Brain microvascular endothelial cell (primary cell): ENCODE results near the gene RSU1.

Source experiments
- DNase-seq: peaks from one replicate; pipeline ENCODE4 v3.0.0-alpha.2; 2020
- H3K27ac ChIP-seq: fragments of 250-450 bp; sonication (Bioruptor Pico); 2 replicates; pipeline ENCODE4 v1.5.1; 2020; ENCODE audit warnings: mild to moderate bottlenecking, moderate library complexity
- H3K27me3 ChIP-seq: fragments of 250-450 bp; sonication (Bioruptor Pico); replicated peaks from 2 replicates; pipeline ENCODE4 v1.5.1; 2020; ENCODE audit warnings: mild to moderate bottlenecking
- H3K36me3 ChIP-seq: fragments of 250-450 bp; sonication (Bioruptor Pico); replicated peaks from 2 replicates; pipeline ENCODE4 v1.5.1; 2020; ENCODE audit warnings: mild to moderate bottlenecking
- H3K4me3 ChIP-seq: 2 replicates; pipeline ENCODE4 v1.5.1; 2011; ENCODE audit warnings: low read depth, mild to moderate bottlenecking, control low read depth, low read length, moderate library complexity
- in situ Hi-C: cut with HindIII; loops from 2 replicates; pipeline ENCODE4 v1.10.0; 2017; ENCODE audit warnings: low sequenced_read_pairs, low pct_ligation_motif_present
- TF ChIP-seq, protein P1 (sequence below): IDR thresholded peaks from 2 replicates; pipeline ENCODE4 v1.5.1; 2011; ENCODE audit warnings: low read depth, mild to moderate bottlenecking, moderate library complexity, low read length, control low read depth, inconsistent platforms; ENCODE audit errors: missing control alignments

The RSU1 gene

DNA sequence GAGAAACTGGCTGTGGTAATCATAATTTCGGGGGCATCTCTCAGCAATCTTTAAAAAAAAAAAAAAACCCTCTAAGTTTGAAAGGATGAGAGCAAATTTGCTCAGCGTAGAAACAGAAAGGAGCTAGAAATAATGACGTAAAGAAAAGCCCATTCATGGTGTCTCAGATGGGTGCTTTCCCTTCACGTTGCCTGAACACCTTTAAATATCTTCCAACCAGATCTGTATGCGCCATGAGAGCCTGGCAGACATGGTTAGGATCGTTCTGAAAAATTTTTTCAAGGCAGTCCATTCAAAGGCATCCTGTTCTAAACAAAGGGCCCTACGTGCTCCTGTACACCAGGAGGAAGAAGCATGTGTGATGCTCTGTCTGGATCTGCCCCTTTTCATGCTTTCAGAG, 154.3 kb downstream of the RSU1 start:
- no peak for DNase-seq
- TF ChIP-seq, protein P1, sequence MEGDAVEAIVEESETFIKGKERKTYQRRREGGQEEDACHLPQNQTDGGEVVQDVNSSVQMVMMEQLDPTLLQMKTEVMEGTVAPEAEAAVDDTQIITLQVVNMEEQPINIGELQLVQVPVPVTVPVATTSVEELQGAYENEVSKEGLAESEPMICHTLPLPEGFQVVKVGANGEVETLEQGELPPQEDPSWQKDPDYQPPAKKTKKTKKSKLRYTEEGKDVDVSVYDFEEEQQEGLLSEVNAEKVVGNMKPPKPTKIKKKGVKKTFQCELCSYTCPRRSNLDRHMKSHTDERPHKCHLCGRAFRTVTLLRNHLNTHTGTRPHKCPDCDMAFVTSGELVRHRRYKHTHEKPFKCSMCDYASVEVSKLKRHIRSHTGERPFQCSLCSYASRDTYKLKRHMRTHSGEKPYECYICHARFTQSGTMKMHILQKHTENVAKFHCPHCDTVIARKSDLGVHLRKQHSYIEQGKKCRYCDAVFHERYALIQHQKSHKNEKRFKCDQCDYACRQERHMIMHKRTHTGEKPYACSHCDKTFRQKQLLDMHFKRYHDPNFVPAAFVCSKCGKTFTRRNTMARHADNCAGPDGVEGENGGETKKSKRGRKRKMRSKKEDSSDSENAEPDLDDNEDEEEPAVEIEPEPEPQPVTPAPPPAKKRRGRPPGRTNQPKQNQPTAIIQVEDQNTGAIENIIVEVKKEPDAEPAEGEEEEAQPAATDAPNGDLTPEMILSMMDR, result no peak
- Histone ChIP-seq H3K27me3 (no peaks in the 10 kb centered on the region), H3K27ac (no peak overlapping the region), H3K4me3 (no peak overlapping the region), H3K36me3 (no peaks in the 10 kb centered on the region)
- in situ Hi-C loops, result no loop called here

GRCh38 chr10:16656895-16657294, 160.3 kb downstream of the RSU1 start:
- Histone ChIP-seq H3K27me3 (no peaks in the 10 kb centered on the region), H3K36me3 (no peaks in the 10 kb centered on the region), H3K27ac (no peak overlapping the region), H3K4me3 (no peak overlapping the region)
- in situ Hi-C loops, result no loop called here
- TF ChIP-seq, protein P1, result no peak
- no peak for DNase-seq

- Histone ChIP-seq H3K4me3 (no peak overlapping the region), H3K27ac (no peak overlapping the region), H3K27me3 (no peaks in the 10 kb centered on the region), H3K36me3 (no peaks in the 10 kb centered on the region)
- in situ Hi-C loops, result no loop called here
- TF ChIP-seq, protein P1, result no peak
- no peak for DNase-seq
These were observed 164.0 kb downstream of the RSU1 start for GRCh38 chr10:16653224-16653623.

DNA sequence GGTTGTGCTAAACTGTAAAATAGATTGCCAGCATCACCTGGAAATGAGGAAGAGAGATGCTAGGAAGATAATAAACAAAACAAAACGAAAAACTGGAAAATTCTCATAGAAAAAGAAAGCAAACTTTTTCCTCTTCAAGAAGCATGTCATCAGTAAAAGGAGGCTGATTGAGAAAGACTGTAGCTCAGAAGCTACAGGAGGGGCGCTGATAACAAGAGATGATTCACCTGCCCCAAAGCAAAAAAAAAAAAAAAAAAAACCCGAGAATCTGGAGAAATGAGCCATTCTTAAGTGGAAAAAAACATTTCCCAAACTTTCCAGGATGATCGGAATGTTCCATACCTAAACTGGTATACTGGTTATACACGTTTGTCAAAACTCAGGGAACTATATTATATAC, 165.1 kb downstream of the RSU1 start:
- peak; percentile 7 for DNase-seq
- H3K36me3 ChIP-seq, result no peaks in the 10 kb centered on the region
- in situ Hi-C loops, result no loop called here
- no peak overlapping the region for H3K27ac ChIP-seq
- TF ChIP-seq, protein P1, result no peak
- no peak overlapping the region for H3K4me3 ChIP-seq
- no peaks in the 10 kb centered on the region for H3K27me3 ChIP-seq

DNA sequence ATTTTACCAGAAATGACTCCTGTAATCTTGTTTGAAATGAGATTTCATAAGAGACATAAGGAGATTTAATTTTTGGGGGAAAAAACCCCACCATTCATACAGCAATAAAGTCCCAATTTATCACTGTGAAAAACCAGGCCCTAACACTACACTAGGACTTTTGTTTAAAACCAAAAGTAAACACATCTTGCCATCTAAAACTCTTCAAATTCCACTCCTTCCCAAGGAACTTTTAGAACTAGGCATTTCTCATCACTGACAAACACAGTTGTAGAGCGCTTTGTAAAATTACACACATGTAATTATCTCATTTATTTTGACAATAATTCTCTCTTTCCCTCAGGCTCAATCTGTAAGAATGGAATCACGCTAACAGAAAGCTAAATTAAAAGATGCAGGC, 167.5 kb downstream of the RSU1 start:
- in situ Hi-C loops, result no loop called here
- no peak overlapping the region for H3K27ac ChIP-seq
- H3K4me3 ChIP-seq, result no peak overlapping the region
- H3K27me3 ChIP-seq, result no peaks in the 10 kb centered on the region
- DNase-seq, result no peak
- H3K36me3 ChIP-seq, result no peaks in the 10 kb centered on the region
- TF ChIP-seq, protein P1, result no peak

DNA sequence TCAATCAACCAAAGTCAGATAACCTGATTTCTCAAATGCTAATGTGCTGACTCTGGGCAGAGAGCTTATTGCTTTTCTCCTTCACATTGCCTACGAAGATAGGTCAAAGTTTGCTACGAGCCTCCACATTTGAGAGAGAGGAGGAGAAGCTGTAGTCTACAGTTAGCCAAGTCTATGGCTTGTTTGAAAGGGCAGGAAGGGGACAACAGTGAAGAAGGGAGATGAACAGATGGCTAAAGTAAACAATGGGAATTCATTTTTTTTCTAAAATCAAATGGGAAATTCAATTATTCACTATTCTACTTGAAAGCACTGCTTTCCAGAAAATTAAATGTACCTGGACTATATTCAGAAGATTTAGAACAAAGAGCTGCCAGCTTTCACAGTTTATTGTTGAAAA, 168.9 kb downstream of the RSU1 start:
- H3K36me3 ChIP-seq, result no peaks in the 10 kb centered on the region
- H3K4me3 ChIP-seq, result no peak overlapping the region
- no peaks in the 10 kb centered on the region for H3K27me3 ChIP-seq
- DNase-seq, result no peak
- H3K27ac ChIP-seq, result no peak overlapping the region
- in situ Hi-C loops, result no loop called here
- TF ChIP-seq, protein P1, result no peak
